IPS DF 6.9 (cell line): ENCODE measurements around the gene MYDGF.

Experiments used
- DNase-seq: peaks from one replicate; pipeline ENCODE4 v3.0.0-alpha.2; 2013; ENCODE audit warnings: low read depth, low spot score
- H3K27ac ChIP-seq: one replicate; pipeline ENCODE4 v1.5.1; 2013; ENCODE audit warnings: low read length, control low read depth
- H3K27me3 ChIP-seq: 2 replicates; pipeline ENCODE4 v1.6.1; 2013; ENCODE audit warnings: mild to moderate bottlenecking, low read length; ENCODE audit not compliant: control insufficient read depth, insufficient read depth
- H3K36me3 ChIP-seq: 2 replicates; pipeline ENCODE4 v1.6.1; 2013; ENCODE audit warnings: low read length; ENCODE audit not compliant: control insufficient read depth, insufficient read depth
- H3K4me1 ChIP-seq: 2 replicates; pipeline ENCODE4 v1.6.1; 2013; ENCODE audit warnings: low read length; ENCODE audit not compliant: control insufficient read depth, insufficient read depth
- H3K4me3 ChIP-seq: 2 replicates; pipeline ENCODE4 v1.5.1; 2013; ENCODE audit warnings: mild to moderate bottlenecking, low read length
- H3K9me3 ChIP-seq: 2 replicates; pipeline ENCODE4 v1.6.1; 2013; ENCODE audit warnings: low read length, inconsistent platforms; ENCODE audit not compliant: control insufficient read depth, insufficient read depth
- whole genome bisulfite sequencing: extraction: QIAGEN DNeasy Blood & Tissue Kit; methylation state at CpG from one replicate; pipeline ENCODE4 v1.1.7; 2013; ENCODE audit warnings: mixed read lengths, missing lambda C conversion rate; ENCODE audit not compliant: insufficient read length, insufficient coverage; 5-methylcytosine and 5-hydroxymethylcytosine counted together

The MYDGF gene

DNA sequence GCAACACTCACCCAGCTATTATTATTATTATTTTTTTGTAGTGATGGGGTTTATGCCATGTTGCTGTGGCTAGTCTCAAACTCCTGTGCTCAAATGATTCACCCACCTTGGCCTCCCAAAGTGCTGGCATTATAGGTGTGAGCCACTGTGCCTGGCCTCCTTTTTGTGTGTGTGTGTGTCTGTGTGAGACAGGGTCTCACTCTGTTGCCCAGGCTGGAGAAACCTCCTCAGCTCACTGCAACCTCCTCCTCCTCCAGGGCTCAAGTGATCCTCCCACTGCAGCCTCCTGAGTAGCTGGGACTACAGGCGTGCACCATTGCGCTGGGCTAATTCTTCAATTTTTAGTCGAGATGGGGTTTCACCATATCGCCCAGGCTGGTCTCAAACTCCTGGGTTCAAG, 3.6 kb upstream of the MYDGF start:
- H3K36me3 ChIP-seq, result peaks cover 3% of the 10 kb centered on the region; the same call in 1 of the 2 replicates
- no peaks in the 10 kb centered on the region for H3K27me3 ChIP-seq
- H3K9me3 ChIP-seq, result no peaks in the 10 kb centered on the region
- H3K4me3 ChIP-seq, result no peak overlapping the region
- no peak for DNase-seq
- H3K4me1 ChIP-seq, result peaks cover 6% of the 10 kb centered on the region
- H3K27ac ChIP-seq, result no peak overlapping the region
- no CpG with 5 or more reads among the region's 4 CpGs for WGBS

DNA sequence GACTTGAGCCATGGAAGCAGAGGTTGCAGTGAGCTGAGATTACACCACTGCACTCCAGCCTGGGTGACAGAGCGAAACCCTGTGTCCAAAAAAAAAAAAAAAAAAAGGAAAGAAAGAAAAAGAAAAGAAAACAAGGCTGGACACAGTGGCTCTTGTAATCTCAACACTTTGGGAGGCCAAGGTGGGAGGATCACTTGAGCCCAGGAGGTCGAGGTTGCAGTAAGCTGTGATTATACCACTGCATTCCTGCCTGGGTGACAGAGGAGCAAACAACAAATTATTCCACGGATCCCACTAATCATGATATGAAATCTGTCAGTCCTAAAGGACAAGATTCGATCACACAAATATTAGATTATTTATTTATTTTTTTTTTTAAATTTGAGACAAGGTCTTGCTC, 3.1 kb upstream of the MYDGF start:
- Histone ChIP-seq H3K27me3 (no peaks in the 10 kb centered on the region), H3K9me3 (no peaks in the 10 kb centered on the region), H3K4me1 (peaks cover 2% of the 10 kb centered on the region; the same call in 1 of the 2 replicates), H3K36me3 (peaks cover 3% of the 10 kb centered on the region; the same call in 1 of the 2 replicates), H3K27ac (no peak overlapping the region), H3K4me3 (no peak overlapping the region)
- no peak for DNase-seq
- no CpG with 5 or more reads among the region's 4 CpGs for WGBS

DNA sequence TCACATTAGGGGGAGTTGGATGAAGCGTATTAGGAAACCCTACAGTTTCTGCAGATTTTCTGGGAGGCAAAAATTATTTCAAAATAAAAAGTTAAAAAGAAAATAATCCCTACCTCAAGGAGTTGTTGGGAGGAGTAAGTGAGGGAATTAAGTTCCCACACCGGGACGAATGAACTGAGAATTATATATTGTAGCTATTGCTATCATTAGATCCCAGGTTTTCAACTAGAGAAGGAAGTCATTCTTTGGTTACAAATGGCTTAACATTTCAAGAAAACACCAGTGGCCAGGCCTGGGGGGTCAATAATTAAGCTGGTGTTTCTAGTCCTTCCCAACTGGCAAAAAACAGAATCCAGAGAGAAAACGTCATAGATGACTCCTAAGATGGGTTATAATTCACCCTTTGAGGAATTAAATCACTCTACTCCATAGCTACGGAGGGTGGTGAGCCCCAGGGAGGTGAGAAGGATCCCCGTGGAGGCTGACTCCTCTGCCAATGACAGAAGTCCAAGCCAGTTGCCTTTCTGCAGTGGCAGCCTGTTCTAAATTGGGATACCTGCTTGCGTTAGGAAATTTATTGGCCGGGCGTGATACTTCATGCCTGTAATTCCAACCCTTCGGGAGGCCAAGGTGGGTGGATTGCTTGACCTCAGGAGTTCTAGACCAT, 1.2 kb upstream of the MYDGF start:
- no peaks in the 10 kb centered on the region for H3K4me1 ChIP-seq
- no peak overlapping the region for H3K4me3 ChIP-seq
- H3K9me3 ChIP-seq, result no peaks in the 10 kb centered on the region
- DNase-seq, result no peak
- no peaks in the 10 kb centered on the region for H3K27me3 ChIP-seq
- no CpG with 5 or more reads among the region's 10 CpGs for WGBS
- H3K27ac ChIP-seq, result no peak overlapping the region
- peaks cover 3% of the 10 kb centered on the region; the same call in 1 of the 2 replicates for H3K36me3 ChIP-seq

- Histone ChIP-seq H3K4me3 (no peak overlapping the region), H3K27ac (no peak overlapping the region), H3K27me3 (no peaks in the 10 kb centered on the region), H3K9me3 (no peaks in the 10 kb centered on the region), H3K4me1 (no peaks in the 10 kb centered on the region), H3K36me3 (peaks cover 3% of the 10 kb centered on the region)
- no peak for DNase-seq
- WGBS, result no CpG with 5 or more reads among the region's 12 CpGs
Measured at GRCh38 chr19:4664642-4665041, 5.5 kb downstream of the MYDGF start.

GRCh38 chr19:4662812-4663211, 7.3 kb downstream of the MYDGF start:
- WGBS, result 100% methylated on average over 1 of the region's 6 CpGs
- DNase-seq, result no peak
- Histone ChIP-seq H3K27me3 (no peaks in the 10 kb centered on the region), H3K9me3 (no peaks in the 10 kb centered on the region), H3K27ac (no peak overlapping the region), H3K36me3 (peaks cover 11% of the 10 kb centered on the region), H3K4me3 (no peak overlapping the region), H3K4me1 (no peaks in the 10 kb centered on the region)

DNA sequence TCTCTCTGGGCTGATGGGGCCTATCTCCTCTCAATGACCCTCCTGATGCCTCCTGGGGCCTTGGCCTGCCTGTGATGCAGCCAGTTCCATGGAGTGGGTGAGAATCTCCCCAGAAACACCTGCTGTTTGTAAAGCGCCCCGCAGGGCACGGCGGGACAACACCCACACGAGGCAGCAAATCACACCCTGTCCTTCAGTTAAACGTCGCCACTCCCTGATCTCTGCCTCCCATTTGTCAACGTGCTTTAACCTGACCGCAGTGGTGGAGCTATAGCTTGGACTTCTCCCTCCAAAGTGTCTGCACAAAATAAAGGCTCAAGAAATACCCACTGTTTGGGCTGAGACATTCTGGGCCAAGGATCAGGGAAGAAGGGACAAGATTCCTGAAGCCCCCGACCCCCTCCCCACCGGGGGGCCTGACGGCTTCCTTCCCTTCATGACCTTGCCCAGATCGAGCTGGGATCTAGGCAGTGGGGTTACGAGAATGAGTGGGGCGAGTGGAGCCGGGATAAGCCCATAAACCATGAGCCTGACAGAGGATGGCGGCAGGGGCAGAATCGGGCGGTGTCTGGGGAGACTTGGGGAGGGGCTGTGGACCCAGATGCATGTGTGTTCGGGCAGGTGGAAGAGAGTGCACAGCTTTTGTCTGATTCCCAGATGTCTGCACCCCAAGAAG, 8.0 kb downstream of the MYDGF start:
- H3K36me3 ChIP-seq, result peaks cover 11% of the 10 kb centered on the region
- H3K27me3 ChIP-seq, result no peaks in the 10 kb centered on the region

DNA sequence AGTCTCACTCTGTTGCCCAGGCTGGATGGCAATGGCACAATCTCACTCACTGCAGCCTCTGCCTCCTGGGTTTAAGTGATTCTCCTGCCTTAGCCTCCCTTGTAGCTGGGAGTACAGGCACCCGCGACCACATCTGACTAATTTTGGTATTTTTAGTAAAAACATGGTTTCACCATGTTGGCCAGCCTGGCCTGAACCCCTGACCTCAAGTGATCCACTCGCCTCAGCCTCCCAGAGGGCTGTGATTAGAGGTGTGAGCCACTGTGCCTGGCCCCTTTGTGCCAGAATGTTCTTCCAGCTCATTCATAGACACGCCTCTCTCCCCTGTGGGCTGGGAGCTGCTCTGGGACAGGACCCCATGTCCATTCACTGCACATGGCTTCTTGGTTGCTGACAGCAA, 9.1 kb downstream of the MYDGF start:
- H3K36me3 ChIP-seq, result peaks cover 13% of the 10 kb centered on the region
- H3K9me3 ChIP-seq, result no peaks in the 10 kb centered on the region
- no CpG with 5 or more reads among the region's 4 CpGs for WGBS
- no peak for DNase-seq
- H3K4me3 ChIP-seq, result no peak overlapping the region
- no peaks in the 10 kb centered on the region for H3K4me1 ChIP-seq
- H3K27me3 ChIP-seq, result no peaks in the 10 kb centered on the region
- H3K27ac ChIP-seq, result no peak overlapping the region

More for the DNA sequence above, 8.0 kb downstream of the MYDGF start:
- Histone ChIP-seq H3K4me1 (no peaks in the 10 kb centered on the region), H3K27ac (no peak overlapping the region), H3K4me3 (no peak overlapping the region), H3K9me3 (no peaks in the 10 kb centered on the region)
- no CpG with 5 or more reads among the region's 20 CpGs for WGBS
- DNase-seq, result no peak

GRCh38 chr19:4660181-4660791, 9.9 kb downstream of the MYDGF start:
- no peak overlapping the region for H3K27ac ChIP-seq
- H3K36me3 ChIP-seq, result peaks cover 14% of the 10 kb centered on the region
- no CpG with 5 or more reads among the region's 15 CpGs for WGBS
- no peak for DNase-seq
- no peak overlapping the region for H3K4me3 ChIP-seq
- H3K4me1 ChIP-seq, result no peaks in the 10 kb centered on the region
- H3K27me3 ChIP-seq, result no peaks in the 10 kb centered on the region
- H3K9me3 ChIP-seq, result no peaks in the 10 kb centered on the region

- H3K4me1 ChIP-seq, result no peaks in the 10 kb centered on the region
Measured at GRCh38 chr19:4657835-4658234, 12.3 kb downstream of the MYDGF start.

DNA sequence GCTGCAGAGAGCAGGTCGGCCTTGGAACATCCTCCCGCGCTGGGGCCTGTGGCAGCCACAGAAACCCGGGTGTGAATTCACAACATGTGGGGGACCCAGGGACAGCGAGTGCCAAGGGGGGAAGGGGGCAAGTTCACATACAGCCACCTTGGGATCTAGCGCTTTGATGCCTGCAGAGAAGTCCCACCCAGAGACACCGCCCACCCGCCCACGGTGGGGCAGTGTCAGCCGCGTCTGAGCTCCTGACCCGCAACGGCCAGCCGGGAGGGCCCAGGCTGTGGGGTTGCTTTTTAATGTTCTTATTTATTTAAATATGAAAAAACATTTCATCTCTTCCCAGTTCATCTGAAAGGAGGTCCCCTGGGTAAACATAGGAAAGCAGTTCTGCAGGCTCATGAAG, 12.9 kb downstream of the MYDGF start:
- H3K4me1 ChIP-seq, result no peaks in the 10 kb centered on the region
- no peak for DNase-seq
- no peaks in the 10 kb centered on the region for H3K9me3 ChIP-seq
- peaks cover 14% of the 10 kb centered on the region for H3K36me3 ChIP-seq
- no CpG with 5 or more reads among the region's 14 CpGs for WGBS
- no peak overlapping the region for H3K27ac ChIP-seq
- no peaks in the 10 kb centered on the region for H3K27me3 ChIP-seq
- H3K4me3 ChIP-seq, result no peak overlapping the region

More at GRCh38 chr19:4657835-4658234, 12.3 kb downstream of the MYDGF start:
- no peak for DNase-seq
- H3K27me3 ChIP-seq, result no peaks in the 10 kb centered on the region
- H3K36me3 ChIP-seq, result peaks cover 14% of the 10 kb centered on the region
- H3K27ac ChIP-seq, result no peak overlapping the region
- WGBS, result no CpG with 5 or more reads among the region's 8 CpGs
- H3K4me3 ChIP-seq, result no peak overlapping the region
- H3K9me3 ChIP-seq, result no peaks in the 10 kb centered on the region
